Measurements from ENCODE around the gene ULK4.

DNA sequence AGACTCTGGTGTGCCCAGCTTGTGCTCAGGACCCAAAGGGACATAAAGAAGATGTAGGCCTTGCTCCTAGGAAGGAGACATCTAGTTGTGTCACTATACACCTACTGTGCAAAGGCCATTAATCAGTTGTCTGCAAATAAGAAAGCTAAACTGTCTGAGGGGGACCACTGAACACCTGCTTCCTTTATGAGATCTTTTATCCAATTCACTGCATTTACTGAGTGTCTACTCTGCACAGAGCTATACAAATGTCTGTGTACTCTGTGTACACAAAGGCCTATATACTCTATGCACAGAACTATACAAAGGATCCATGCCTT lies 637.8 kb downstream of the ULK4 start:
- TF ChIP-seq, protein P1, sequence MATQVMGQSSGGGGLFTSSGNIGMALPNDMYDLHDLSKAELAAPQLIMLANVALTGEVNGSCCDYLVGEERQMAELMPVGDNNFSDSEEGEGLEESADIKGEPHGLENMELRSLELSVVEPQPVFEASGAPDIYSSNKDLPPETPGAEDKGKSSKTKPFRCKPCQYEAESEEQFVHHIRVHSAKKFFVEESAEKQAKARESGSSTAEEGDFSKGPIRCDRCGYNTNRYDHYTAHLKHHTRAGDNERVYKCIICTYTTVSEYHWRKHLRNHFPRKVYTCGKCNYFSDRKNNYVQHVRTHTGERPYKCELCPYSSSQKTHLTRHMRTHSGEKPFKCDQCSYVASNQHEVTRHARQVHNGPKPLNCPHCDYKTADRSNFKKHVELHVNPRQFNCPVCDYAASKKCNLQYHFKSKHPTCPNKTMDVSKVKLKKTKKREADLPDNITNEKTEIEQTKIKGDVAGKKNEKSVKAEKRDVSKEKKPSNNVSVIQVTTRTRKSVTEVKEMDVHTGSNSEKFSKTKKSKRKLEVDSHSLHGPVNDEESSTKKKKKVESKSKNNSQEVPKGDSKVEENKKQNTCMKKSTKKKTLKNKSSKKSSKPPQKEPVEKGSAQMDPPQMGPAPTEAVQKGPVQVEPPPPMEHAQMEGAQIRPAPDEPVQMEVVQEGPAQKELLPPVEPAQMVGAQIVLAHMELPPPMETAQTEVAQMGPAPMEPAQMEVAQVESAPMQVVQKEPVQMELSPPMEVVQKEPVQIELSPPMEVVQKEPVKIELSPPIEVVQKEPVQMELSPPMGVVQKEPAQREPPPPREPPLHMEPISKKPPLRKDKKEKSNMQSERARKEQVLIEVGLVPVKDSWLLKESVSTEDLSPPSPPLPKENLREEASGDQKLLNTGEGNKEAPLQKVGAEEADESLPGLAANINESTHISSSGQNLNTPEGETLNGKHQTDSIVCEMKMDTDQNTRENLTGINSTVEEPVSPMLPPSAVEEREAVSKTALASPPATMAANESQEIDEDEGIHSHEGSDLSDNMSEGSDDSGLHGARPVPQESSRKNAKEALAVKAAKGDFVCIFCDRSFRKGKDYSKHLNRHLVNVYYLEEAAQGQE (IDR thresholded peaks at IDR 0.05; ENCODE audit: low read depth, low read length): no peak
- TF ChIP-seq, protein P2, sequence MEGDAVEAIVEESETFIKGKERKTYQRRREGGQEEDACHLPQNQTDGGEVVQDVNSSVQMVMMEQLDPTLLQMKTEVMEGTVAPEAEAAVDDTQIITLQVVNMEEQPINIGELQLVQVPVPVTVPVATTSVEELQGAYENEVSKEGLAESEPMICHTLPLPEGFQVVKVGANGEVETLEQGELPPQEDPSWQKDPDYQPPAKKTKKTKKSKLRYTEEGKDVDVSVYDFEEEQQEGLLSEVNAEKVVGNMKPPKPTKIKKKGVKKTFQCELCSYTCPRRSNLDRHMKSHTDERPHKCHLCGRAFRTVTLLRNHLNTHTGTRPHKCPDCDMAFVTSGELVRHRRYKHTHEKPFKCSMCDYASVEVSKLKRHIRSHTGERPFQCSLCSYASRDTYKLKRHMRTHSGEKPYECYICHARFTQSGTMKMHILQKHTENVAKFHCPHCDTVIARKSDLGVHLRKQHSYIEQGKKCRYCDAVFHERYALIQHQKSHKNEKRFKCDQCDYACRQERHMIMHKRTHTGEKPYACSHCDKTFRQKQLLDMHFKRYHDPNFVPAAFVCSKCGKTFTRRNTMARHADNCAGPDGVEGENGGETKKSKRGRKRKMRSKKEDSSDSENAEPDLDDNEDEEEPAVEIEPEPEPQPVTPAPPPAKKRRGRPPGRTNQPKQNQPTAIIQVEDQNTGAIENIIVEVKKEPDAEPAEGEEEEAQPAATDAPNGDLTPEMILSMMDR (IDR thresholded peaks at IDR 0.05): no peak
- TF ChIP-seq EP300 (IDR thresholded peaks at IDR 0.05; ENCODE audit: borderline replicate concordance in 1 of 2, low read depth in 1 of 2, low read length in 1 of 2) (no peak), GABPA (IDR thresholded peaks at IDR 0.05; ENCODE audit: low read depth) (no peak), RCOR1 (IDR thresholded peaks at IDR 0.05; ENCODE audit: low read length) (no peak), RAD21 (IDR thresholded peaks at IDR 0.05; ENCODE audit: low read length) (no peak)
- TF ChIP-seq, protein P3, sequence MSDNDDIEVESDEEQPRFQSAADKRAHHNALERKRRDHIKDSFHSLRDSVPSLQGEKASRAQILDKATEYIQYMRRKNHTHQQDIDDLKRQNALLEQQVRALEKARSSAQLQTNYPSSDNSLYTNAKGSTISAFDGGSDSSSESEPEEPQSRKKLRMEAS (IDR thresholded peaks at IDR 0.05; ENCODE audit: low read depth): no peak
